GM12878 (cell line): ENCODE results near the gene RND2. TPM values are rescaled to one million over a fixed set of nuclear protein-coding genes. Genes with fewer than 3 reads are reported as not detected.

ENCODE experiments used
- ATAC-seq: fragments of 200-7000 bp; cut with Tn5 transposase; 3 replicates; pipeline ENCODE4 v1.9.1; 2020; ENCODE audit warnings: mild to moderate bottlenecking, moderate library complexity
- BruUV-seq: library from RNA; stranded (reverse); fragments of 400-500 nt; replicated peaks from 2 replicates; lab custom pipeline; 2021; lab: Mats Ljungman, UMichigan
- CTCF ChIA-PET: fragments of 300-600 bp; sonication (Branson Sonifier 250); formaldehyde crosslinking; extraction: SDS; loops from one replicate; lab custom pipeline; 2021; ENCODE audit warnings: inconsistent platforms; lab: Yijun Ruan, JAX
- POLR2A ChIA-PET: fragments of 350-600 bp; formaldehyde crosslinking; extraction: SDS; loops from one replicate; lab custom pipeline; 2021; ENCODE audit warnings: inconsistent platforms; lab: Charles Lee
- RAD21 ChIA-PET: fragments of 300-600 bp; sonication (Branson Sonifier 250); formaldehyde crosslinking; loops from one replicate; lab custom pipeline; 2023; ENCODE audit warnings: antibody characterized with exemption; ENCODE audit not compliant: unreplicated experiment; lab: Charles Lee
- SMC1A ChIA-PET: fragments of 300-600 bp; sonication (Branson Sonifier 250); formaldehyde crosslinking; loops from one replicate; lab custom pipeline; 2023; ENCODE audit not compliant: unreplicated experiment, uncharacterized antibody; lab: Charles Lee
- DNase-seq: peaks from one replicate; pipeline ENCODE4 v3.0.0-alpha.2; 2011; ENCODE audit warnings: low read depth, low spot score
- FAIRE-seq: peaks from 3 replicates; lab custom pipeline; 2011; peaks lifted over from hg19 to GRCh38; lab: Jason Lieb, UNC
- H2AFZ ChIP-seq: 2 replicates; pipeline ENCODE4 v1.6.0; 2011; ENCODE audit warnings: low read depth, low read length, control low read depth; ENCODE audit not compliant: control insufficient read depth
- H3K27ac ChIP-seq: 2 replicates; pipeline ENCODE4 v1.5.1; 2011; ENCODE audit warnings: control low read depth; ENCODE audit not compliant: control insufficient read depth, insufficient read depth
- H3K27me3 ChIP-seq, 2 experiments: replicated peaks in 1 of 2; 2 replicates each; pipeline versions ENCODE4 v1.6.0 to v1.6.1; 2011; ENCODE audit warnings: low read length in 1 of 2; ENCODE audit not compliant: control insufficient read depth in 2 of 2, insufficient read depth in 2 of 2
- H3K36me3 ChIP-seq, 2 experiments: 2 replicates each; pipeline ENCODE4 v1.5.1; 2011; ENCODE audit warnings: low read length in 1 of 2; ENCODE audit not compliant: control insufficient read depth in 2 of 2, insufficient read depth in 2 of 2
- H3K4me1 ChIP-seq: 2 replicates; pipeline ENCODE4 v1.6.1; 2011; ENCODE audit warnings: mild to moderate bottlenecking, low read length, moderate library complexity, mixed read lengths; ENCODE audit not compliant: control insufficient read depth, insufficient read depth
- H3K4me2 ChIP-seq: 2 replicates; pipeline ENCODE4 v1.6.0; 2011; ENCODE audit warnings: control low read depth; ENCODE audit not compliant: control insufficient read depth, insufficient read depth
- H3K4me3 ChIP-seq: fragments of 200-600 bp; sonication (generic); 2 replicates; pipeline ENCODE4 v1.5.1; 2016
- H3K79me2 ChIP-seq: 2 replicates; pipeline ENCODE4 v1.6.0; 2011; ENCODE audit warnings: low read length; ENCODE audit not compliant: control insufficient read depth, insufficient read depth
- H3K9ac ChIP-seq: 2 replicates; pipeline ENCODE4 v1.8.0; 2011; ENCODE audit warnings: low read length, control low read depth, mixed read lengths; ENCODE audit not compliant: control insufficient read depth, insufficient read depth
- H3K9me3 ChIP-seq: replicated peaks from 3 replicates; pipeline ENCODE4 v1.5.1; 2011; ENCODE audit warnings: mild to moderate bottlenecking, low read length; ENCODE audit not compliant: control insufficient read depth, insufficient read depth
- H4K20me1 ChIP-seq: 2 replicates; pipeline ENCODE4 v1.6.0; 2011; ENCODE audit not compliant: control insufficient read depth, insufficient read depth
- IKZF2 ChIP-seq, 2 experiments: fragments of 450-650 bp; IDR thresholded peaks; 2 replicates each; pipeline ENCODE4 v1.6.1; 2017; ENCODE audit warnings: mild to moderate bottlenecking in 2 of 2, moderate library complexity in 2 of 2
- MTA2 ChIP-seq: fragments of 450-650 bp; IDR thresholded peaks from 2 replicates; pipeline ENCODE4 v1.6.1; 2016; ENCODE audit warnings: low read depth, mild to moderate bottlenecking, moderate library complexity
- RBBP5 ChIP-seq: fragments of 200-600 bp; sonication (generic); conservative IDR thresholded peaks from 2 replicates; pipeline ENCODE4 v1.6.1; 2016
- RUNX3 ChIP-seq: IDR thresholded peaks from 2 replicates; pipeline ENCODE4 v1.6.1; 2012; ENCODE audit warnings: low read length, inconsistent platforms
- STAT1 ChIP-seq: fragments of 450-650 bp; conservative IDR thresholded peaks from 2 replicates; pipeline ENCODE4 v1.6.1; 2014; ENCODE audit warnings: antibody characterized with exemption, mild to moderate bottlenecking
- ZNF592 ChIP-seq: fragments of 450-650 bp; IDR thresholded peaks from 2 replicates; pipeline ENCODE4 v1.6.1; 2017; ENCODE audit warnings: mild to moderate bottlenecking, moderate library complexity
- WGBS: methylation state at CpG from one replicate; pipeline ENCODE4 v1.1.6; 2016; ENCODE audit warnings: low lambda C conversion rate; ENCODE audit not compliant: insufficient replicate concordance, insufficient coverage; ENCODE audit errors: missing lambda C conversion rate; 5-methylcytosine and 5-hydroxymethylcytosine counted together
- in situ Hi-C: fragments of 300-500 bp; cut with MboI; formaldehyde crosslinking; loops from 9 replicates; pipeline ENCODE4 v1.14.3; 2018; ENCODE audit warnings: mixed read lengths
- intact Hi-C: fragments of 100-400 bp; cut with micrococcal nuclease; formaldehyde crosslinking; loops from one replicate; pipeline ENCODE4 v1.14.2; 2022; ENCODE audit not compliant: unreplicated experiment
- polyA plus RNA-seq, 11 experiments: library from polyadenylated mRNA; depleted of rRNA in 4 of 11; unstranded in 6 of 11; stranded (reverse) in 5 of 11; fragments of >200 nt; fragmentation: Nextera tagmentation in 4 of 11; fragmentation: Illumina TruSeq in 1 of 11; extraction: Ambion mirVana in 4 of 11; extraction: Trizol in 1 of 11; gene quantifications; 1 replicate in 1 of 11; 2 replicates in 10 of 11; pipeline versions ENCODE4 v1.2.1 to v1.2.3, GENCODE V29; 2011 to 2016; ENCODE audit warnings: inconsistent platforms in 2 of 11, missing spikeins in 2 of 11, low read depth in 1 of 11
- total RNA-seq, 4 experiments: library from RNA; depleted of rRNA in 3 of 4; stranded (reverse); fragments of >200 nt in 3 of 4; fragmentation: Illumina TruSeq in 1 of 4; extraction: Trizol in 1 of 4; gene quantifications; 2 replicates each; pipeline versions ENCODE4 v1.2.1 to v1.2.3, GENCODE V29; 2013 to 2021
- TF ChIP-seq, protein P1 (sequence below): fragments of 450-650 bp; IDR thresholded peaks from 2 replicates; pipeline ENCODE4 v1.6.1; 2017; ENCODE audit warnings: mild to moderate bottlenecking
- TF ChIP-seq, protein P2 (sequence below): fragments of 450-650 bp; IDR thresholded peaks from 2 replicates; pipeline ENCODE4 v1.6.1; 2018; ENCODE audit warnings: mild to moderate bottlenecking, low read depth, moderate library complexity; ENCODE audit not compliant: partially characterized antibody

Gene RND2
- total and polyA plus RNA-seq, 10 of the 15 experiments (the other 5 are each of a cell fraction or from before 2014, with no cell fraction given), result 0.01 to 0.05 (median 0.03) TPM; not detected in 6

- Histone ChIP-seq H3K4me2 (no peak overlapping the region), H3K9me3 (no peaks in the 10 kb centered on the region), H3K9ac (no peak overlapping the region), H3K4me3 (no peak overlapping the region), H3K79me2 (no peaks in the 10 kb centered on the region), H3K4me1 (no peaks in the 10 kb centered on the region), H4K20me1 (no peaks in the 10 kb centered on the region), H2AFZ (no peak overlapping the region), H3K27me3 (no peaks in the 10 kb centered on the region), H3K36me3 (0 out of 4 replicates have a peak, but pooled peaks cover 0 to 7% of the 10 kb centered on the region in 2 experiments), H3K27ac (no peak overlapping the region)
- ChIA-PET CTCF (interaction anchor here (1.2 kb wide), 1 partner anchor 15 kb away, joined by 3 read pairs; no protein-coding TSS in a partner anchor), SMC1A (interaction anchor here (0.6 to 1.2 kb wide), 2 partner anchors 37 to 176 kb away, joined by 3 to 4 read pairs; no protein-coding TSS in a partner anchor), RAD21 (no interaction called here), POLR2A (interaction anchor here (0.6 kb wide), 1 partner anchor 52 kb away, joined by 5 read pairs; no protein-coding TSS in a partner anchor)
- 74% methylated on average over 4 of the region's 4 CpGs for WGBS
- DNase-seq (no peak), FAIRE-seq (no peak), ATAC-seq (no peak)
- in situ Hi-C loops (no loop called here), intact Hi-C loops (no loop called here)
- no peak for TF ChIP-seq STAT1
- TF ChIP-seq, protein P1, sequence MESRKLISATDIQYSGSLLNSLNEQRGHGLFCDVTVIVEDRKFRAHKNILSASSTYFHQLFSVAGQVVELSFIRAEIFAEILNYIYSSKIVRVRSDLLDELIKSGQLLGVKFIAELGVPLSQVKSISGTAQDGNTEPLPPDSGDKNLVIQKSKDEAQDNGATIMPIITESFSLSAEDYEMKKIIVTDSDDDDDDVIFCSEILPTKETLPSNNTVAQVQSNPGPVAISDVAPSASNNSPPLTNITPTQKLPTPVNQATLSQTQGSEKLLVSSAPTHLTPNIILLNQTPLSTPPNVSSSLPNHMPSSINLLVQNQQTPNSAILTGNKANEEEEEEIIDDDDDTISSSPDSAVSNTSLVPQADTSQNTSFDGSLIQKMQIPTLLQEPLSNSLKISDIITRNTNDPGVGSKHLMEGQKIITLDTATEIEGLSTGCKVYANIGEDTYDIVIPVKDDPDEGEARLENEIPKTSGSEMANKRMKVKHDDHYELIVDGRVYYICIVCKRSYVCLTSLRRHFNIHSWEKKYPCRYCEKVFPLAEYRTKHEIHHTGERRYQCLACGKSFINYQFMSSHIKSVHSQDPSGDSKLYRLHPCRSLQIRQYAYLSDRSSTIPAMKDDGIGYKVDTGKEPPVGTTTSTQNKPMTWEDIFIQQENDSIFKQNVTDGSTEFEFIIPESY, result no peak
- TF ChIP-seq MTA2, result no peak
- TF ChIP-seq, protein P2, sequence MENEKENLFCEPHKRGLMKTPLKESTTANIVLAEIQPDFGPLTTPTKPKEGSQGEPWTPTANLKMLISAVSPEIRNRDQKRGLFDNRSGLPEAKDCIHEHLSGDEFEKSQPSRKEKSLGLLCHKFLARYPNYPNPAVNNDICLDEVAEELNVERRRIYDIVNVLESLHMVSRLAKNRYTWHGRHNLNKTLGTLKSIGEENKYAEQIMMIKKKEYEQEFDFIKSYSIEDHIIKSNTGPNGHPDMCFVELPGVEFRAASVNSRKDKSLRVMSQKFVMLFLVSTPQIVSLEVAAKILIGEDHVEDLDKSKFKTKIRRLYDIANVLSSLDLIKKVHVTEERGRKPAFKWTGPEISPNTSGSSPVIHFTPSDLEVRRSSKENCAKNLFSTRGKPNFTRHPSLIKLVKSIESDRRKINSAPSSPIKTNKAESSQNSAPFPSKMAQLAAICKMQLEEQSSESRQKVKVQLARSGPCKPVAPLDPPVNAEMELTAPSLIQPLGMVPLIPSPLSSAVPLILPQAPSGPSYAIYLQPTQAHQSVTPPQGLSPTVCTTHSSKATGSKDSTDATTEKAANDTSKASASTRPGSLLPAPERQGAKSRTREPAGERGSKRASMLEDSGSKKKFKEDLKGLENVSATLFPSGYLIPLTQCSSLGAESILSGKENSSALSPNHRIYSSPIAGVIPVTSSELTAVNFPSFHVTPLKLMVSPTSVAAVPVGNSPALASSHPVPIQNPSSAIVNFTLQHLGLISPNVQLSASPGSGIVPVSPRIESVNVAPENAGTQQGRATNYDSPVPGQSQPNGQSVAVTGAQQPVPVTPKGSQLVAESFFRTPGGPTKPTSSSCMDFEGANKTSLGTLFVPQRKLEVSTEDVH, result no peak
- no peak for TF ChIP-seq RUNX3
- no peak for TF ChIP-seq RBBP5
- TF ChIP-seq ZNF592, result no peak
- TF ChIP-seq IKZF2 (IDR thresholded peaks at IDR 0.05), result no peak
- no TSS peak for BruUV-seq
Measured at GRCh38 chr17:43044024-43044423, 19.0 kb downstream of the RND2 start.
